GM19351 (cell line): ENCODE data around the gene ZFR.
A peak's percentile ranks its signal among the peaks of the same experiment; 100 is the strongest.

Source experiments
- ATAC-seq: cut with Tn5 transposase; IDR thresholded peaks from one replicate; pipeline ENCODE4 v1.9.1; 2021; ENCODE audit warnings: mild to moderate bottlenecking, moderate library complexity; ENCODE audit not compliant: unreplicated experiment

ZFR gene

GRCh38 chr5:32363030-32363429 lies 81.5 kb downstream of the ZFR start:
- no peak for ATAC-seq

GRCh38 chr5:32362527-32362926 lies 82.0 kb downstream of the ZFR start:
- ATAC-seq, result no peak

- ATAC-seq, result no peak
These were observed 83.6 kb downstream of the ZFR start for GRCh38 chr5:32360906-32361305.

- ATAC-seq, result no peak
These were observed 85.9 kb downstream of the ZFR start for GRCh38 chr5:32358611-32359010.

GRCh38 chr5:32357658-32358057 lies 86.9 kb downstream of the ZFR start:
- ATAC-seq, result no peak

GRCh38 chr5:32355686-32356085 lies 88.9 kb downstream of the ZFR start:
- no peak for ATAC-seq

- no peak for ATAC-seq
These were observed 91.1 kb downstream of the ZFR start for GRCh38 chr5:32353420-32353819.

- ATAC-seq, result no peak
These were observed 91.9 kb downstream of the ZFR start for GRCh38 chr5:32352685-32353084.

GRCh38 chr5:32346869-32347268 lies 97.7 kb downstream of the ZFR start:
- no peak for ATAC-seq

GRCh38 chr5:32343058-32343672 lies 101.4 kb downstream of the ZFR start:
- ATAC-seq, result no peak

- no peak for ATAC-seq
These were observed 101.9 kb downstream of the ZFR start for GRCh38 chr5:32342656-32343055.

GRCh38 chr5:32339878-32340277 lies 104.7 kb downstream of the ZFR start:
- no peak for ATAC-seq

GRCh38 chr5:32339198-32339597 lies 105.3 kb downstream of the ZFR start:
- no peak for ATAC-seq

GRCh38 chr5:32332966-32333365 lies 111.6 kb downstream of the ZFR start:
- ATAC-seq, result no peak

- no peak for ATAC-seq
These were observed 112.2 kb downstream of the ZFR start for GRCh38 chr5:32332361-32332760.

GRCh38 chr5:32331935-32332274 lies 112.6 kb downstream of the ZFR start:
- ATAC-seq, result no peak

- ATAC-seq, result no peak
These were observed 113.2 kb downstream of the ZFR start for GRCh38 chr5:32331217-32331934.

- ATAC-seq, result no peak
These were observed 114.2 kb downstream of the ZFR start for GRCh38 chr5:32330126-32330971.

- ATAC-seq, result peak; percentile 82
These were observed 115.1 kb downstream of the ZFR start for GRCh38 chr5:32329395-32329834.

GRCh38 chr5:32326216-32326772 lies 118.2 kb downstream of the ZFR start:
- no peak for ATAC-seq

- no peak for ATAC-seq
These were observed 118.9 kb downstream of the ZFR start for GRCh38 chr5:32325616-32326015.

- ATAC-seq, result peak; percentile 62
These were observed 119.5 kb downstream of the ZFR start for GRCh38 chr5:32325062-32325461.
